ENCODE measurements around the gene SPOCD1. TPM values are rescaled to one million over a fixed set of nuclear protein-coding genes. Genes with fewer than 3 reads are reported as not detected.

SPOCD1 gene
- total RNA-seq, 4 donors from 2014 or later: 0.63 to 23.9 (median 23.2) TPM; not detected in 1

Small RNAs within 50 kb of the gene (small RNA-seq; reads per million reads assigned to genes)
- not detected for gene MIR4254

Other genes starting within 250 kb of the SPOCD1 start
- 100 to 1,000 TPM in 3 of 4 donors, 10 to 100 TPM in 1; 89.7 to 661 (median 197) TPM for gene TINAGL1, start 239.5 kb downstream of the SPOCD1 start, total RNA-seq
- gene HCRTR1, start 198.3 kb downstream of the SPOCD1 start, total RNA-seq: 1 to 10 TPM in 1 of 4 donors, not detected in 3; 1.6 TPM
- gene PEF1, start 171.1 kb downstream of the SPOCD1 start, total RNA-seq: 10 to 100 TPM; 54.7 to 73.5 (median 67.3) TPM
- 10 to 100 TPM; 17.4 to 69.2 (median 21.7) TPM for gene COL16A1, start 112.0 kb downstream of the SPOCD1 start, total RNA-seq
- gene ADGRB2, start 51.7 kb downstream of the SPOCD1 start, total RNA-seq: 1 to 10 TPM in 3 of 4 donors, under 1 TPM in 1; 0.79 to 7.5 (median 3.3) TPM
- gene PTP4A2, start 122.3 kb upstream of the SPOCD1 start, total RNA-seq: 100 to 1,000 TPM; 216 to 385 (median 283) TPM
- gene KHDRBS1, start 197.8 kb upstream of the SPOCD1 start, total RNA-seq: 10 to 100 TPM; 49.6 to 63.5 (median 57.2) TPM

Measured in omental fat pad (tissue), 4 donors.